ENCODE results near the gene OR5A1.
"Not testable (repeated sequence)": the region's sequence is repeated elsewhere in the genome, so short reads cannot be mapped to it uniquely, and the experiment has no call there.

OR5A1 gene

GRCh38 chr11:59437770-59438169 is 1.5 kb downstream of the OR5A1 start:
- DNase-seq = no peak
- H3K27me3 Mint-ChIP-seq = peaks cover 5% of the 10 kb centered on the region
- H3K9me3 Mint-ChIP-seq = no peaks in the 10 kb centered on the region
- no peak overlapping the region for H3K27ac Mint-ChIP-seq
- no peak overlapping the region for H3K4me3 Mint-ChIP-seq
- no peaks in the 10 kb centered on the region for H3K36me3 Mint-ChIP-seq (ENCODE audit: low read depth)
- H3K4me1 Mint-ChIP-seq (ENCODE audit: low read depth) = no peaks in the 10 kb centered on the region

GRCh38 chr11:59445624-59446023 is 9.4 kb downstream of the OR5A1 start:
- H3K9me3 Mint-ChIP-seq; H3K4me3 Mint-ChIP-seq; H3K36me3 Mint-ChIP-seq (ENCODE audit: low read depth); H3K27me3 Mint-ChIP-seq; H3K27ac Mint-ChIP-seq; DNase-seq; H3K4me1 Mint-ChIP-seq (ENCODE audit: low read depth): not testable (repeated sequence)

GRCh38 chr11:59448484-59448883 is 12.2 kb downstream of the OR5A1 start:
- H3K4me3 Mint-ChIP-seq = no peak overlapping the region

GRCh38 chr11:59456661-59457060 is 20.4 kb downstream of the OR5A1 start, which contains the start of gene OR4D6:
Gene OR4D6, plus strand, starts transcription at chr11:59456961. Its CDS starts 0 bp downstream, at chr11:59456961.
- DNase-seq = no peak
- peaks cover 22% of the 10 kb centered on the region for H3K27me3 Mint-ChIP-seq
- H3K9me3 Mint-ChIP-seq = no peaks in the 10 kb centered on the region
- no peaks in the 10 kb centered on the region for H3K36me3 Mint-ChIP-seq (ENCODE audit: low read depth)
- no peaks in the 10 kb centered on the region for H3K4me1 Mint-ChIP-seq (ENCODE audit: low read depth)
- no peak within 1 kb of the TSS for H3K4me3 Mint-ChIP-seq
- H3K27ac Mint-ChIP-seq = no peak within 1 kb of the TSS

More at GRCh38 chr11:59448484-59448883, 12.2 kb downstream of the OR5A1 start:
- Mint-ChIP-seq H3K27me3 (peaks cover 10% of the 10 kb centered on the region), H3K4me1 (ENCODE audit: low read depth) (no peaks in the 10 kb centered on the region), H3K9me3 (peaks cover 7% of the 10 kb centered on the region), H3K27ac (no peak overlapping the region), H3K36me3 (ENCODE audit: low read depth) (no peaks in the 10 kb centered on the region)
- DNase-seq = no peak

- Mint-ChIP-seq H3K27me3 (peaks cover 41% of the 10 kb centered on the region), H3K4me1 (ENCODE audit: low read depth) (no peaks in the 10 kb centered on the region), H3K4me3 (no peak overlapping the region), H3K9me3 (no peaks in the 10 kb centered on the region), H3K36me3 (ENCODE audit: low read depth) (no peaks in the 10 kb centered on the region), H3K27ac (no peak overlapping the region)
- DNase-seq = no peak
Observed at GRCh38 chr11:59459916-59460315, 23.6 kb downstream of the OR5A1 start.

- peaks cover 43% of the 10 kb centered on the region for H3K27me3 Mint-ChIP-seq
- no peak for DNase-seq
- H3K4me3 Mint-ChIP-seq = no peak overlapping the region
- no peaks in the 10 kb centered on the region for H3K36me3 Mint-ChIP-seq (ENCODE audit: low read depth)
- no peaks in the 10 kb centered on the region for H3K4me1 Mint-ChIP-seq (ENCODE audit: low read depth)
- H3K27ac Mint-ChIP-seq = no peak overlapping the region
- H3K9me3 Mint-ChIP-seq = no peaks in the 10 kb centered on the region
Observed at GRCh38 chr11:59463190-59463641, 26.9 kb downstream of the OR5A1 start.

GRCh38 chr11:59473015-59473414 is 36.7 kb downstream of the OR5A1 start, which contains the start of gene OR4D10:
Gene OR4D10, plus strand, starts transcription at chr11:59473315. Its CDS starts 4,115 bp downstream, at chr11:59477430.
- Mint-ChIP-seq H3K9me3 (no peaks in the 10 kb centered on the region), H3K27ac (no peak within 1 kb of the TSS), H3K4me1 (ENCODE audit: low read depth) (no peaks in the 10 kb centered on the region), H3K36me3 (ENCODE audit: low read depth) (no peaks in the 10 kb centered on the region), H3K27me3 (peaks cover 17% of the 10 kb centered on the region), H3K4me3 (no peak within 1 kb of the TSS)
- DNase-seq = no peak

- no peaks in the 10 kb centered on the region for H3K36me3 Mint-ChIP-seq (ENCODE audit: low read depth)
- H3K4me1 Mint-ChIP-seq (ENCODE audit: low read depth) = no peaks in the 10 kb centered on the region
- no peak overlapping the region for H3K4me3 Mint-ChIP-seq
- H3K9me3 Mint-ChIP-seq = no peaks in the 10 kb centered on the region
- H3K27ac Mint-ChIP-seq = no peak overlapping the region
- DNase-seq = no peak
- peaks cover 21% of the 10 kb centered on the region for H3K27me3 Mint-ChIP-seq
Observed at GRCh38 chr11:59475176-59475575, 38.9 kb downstream of the OR5A1 start.

GRCh38 chr11:59479906-59480305 is 43.6 kb downstream of the OR5A1 start:
- H3K36me3 Mint-ChIP-seq (ENCODE audit: low read depth) = no peaks in the 10 kb centered on the region
- no peak for DNase-seq
- no peaks in the 10 kb centered on the region for H3K9me3 Mint-ChIP-seq
- no peak overlapping the region for H3K27ac Mint-ChIP-seq
- H3K4me1 Mint-ChIP-seq (ENCODE audit: low read depth) = no peaks in the 10 kb centered on the region
- H3K4me3 Mint-ChIP-seq = no peak overlapping the region
- peaks cover 16% of the 10 kb centered on the region for H3K27me3 Mint-ChIP-seq

- H3K27me3 Mint-ChIP-seq = peaks cover 13% of the 10 kb centered on the region
- no peaks in the 10 kb centered on the region for H3K36me3 Mint-ChIP-seq (ENCODE audit: low read depth)
- no peaks in the 10 kb centered on the region for H3K9me3 Mint-ChIP-seq
- H3K4me3 Mint-ChIP-seq = no peak overlapping the region
- no peaks in the 10 kb centered on the region for H3K4me1 Mint-ChIP-seq (ENCODE audit: low read depth)
- no peak for DNase-seq
- no peak overlapping the region for H3K27ac Mint-ChIP-seq
Observed at GRCh38 chr11:59480359-59480758, 44.1 kb downstream of the OR5A1 start.
